ENCODE results near the gene FTCD. TPM values are rescaled to one million over a fixed set of nuclear protein-coding genes. Genes with fewer than 3 reads are reported as not detected.

FTCD gene
- total RNA-seq, 1 experiment from 2014 or later, result 6.7 TPM

DNA sequence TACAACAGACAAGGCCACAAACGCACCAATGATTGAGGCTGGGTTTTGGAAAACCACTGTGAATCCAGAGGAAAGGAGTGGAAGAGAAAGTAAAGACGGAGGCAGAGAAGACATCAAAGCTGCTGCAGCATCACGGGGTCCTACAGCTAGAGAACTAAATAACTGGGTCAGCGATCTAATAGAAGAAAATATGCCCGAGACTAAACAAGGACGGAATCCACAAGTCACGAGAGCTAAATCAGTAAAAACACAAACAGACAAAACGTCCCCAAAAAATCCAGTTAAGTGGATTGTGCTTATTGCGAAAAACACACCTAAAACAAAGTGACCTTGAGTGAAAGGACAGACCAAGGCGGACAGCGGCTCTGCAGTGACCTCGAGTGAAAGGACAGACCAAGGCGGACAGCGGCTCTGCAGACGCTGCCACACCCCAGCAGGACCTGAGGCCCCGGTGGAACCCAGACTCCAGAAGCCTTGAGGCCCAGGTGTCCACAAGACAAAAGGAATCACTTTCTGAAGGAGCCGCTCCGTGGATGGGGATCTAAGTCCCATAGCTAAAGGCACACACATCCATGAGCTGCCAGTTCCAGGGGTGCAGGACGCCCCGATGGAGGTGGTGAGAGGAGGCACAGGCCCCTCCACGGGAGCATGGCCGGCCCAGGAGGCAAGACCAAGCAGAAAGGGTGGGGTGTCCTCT, 6.0 kb downstream of the FTCD start:
- TF ChIP-seq, protein P1, sequence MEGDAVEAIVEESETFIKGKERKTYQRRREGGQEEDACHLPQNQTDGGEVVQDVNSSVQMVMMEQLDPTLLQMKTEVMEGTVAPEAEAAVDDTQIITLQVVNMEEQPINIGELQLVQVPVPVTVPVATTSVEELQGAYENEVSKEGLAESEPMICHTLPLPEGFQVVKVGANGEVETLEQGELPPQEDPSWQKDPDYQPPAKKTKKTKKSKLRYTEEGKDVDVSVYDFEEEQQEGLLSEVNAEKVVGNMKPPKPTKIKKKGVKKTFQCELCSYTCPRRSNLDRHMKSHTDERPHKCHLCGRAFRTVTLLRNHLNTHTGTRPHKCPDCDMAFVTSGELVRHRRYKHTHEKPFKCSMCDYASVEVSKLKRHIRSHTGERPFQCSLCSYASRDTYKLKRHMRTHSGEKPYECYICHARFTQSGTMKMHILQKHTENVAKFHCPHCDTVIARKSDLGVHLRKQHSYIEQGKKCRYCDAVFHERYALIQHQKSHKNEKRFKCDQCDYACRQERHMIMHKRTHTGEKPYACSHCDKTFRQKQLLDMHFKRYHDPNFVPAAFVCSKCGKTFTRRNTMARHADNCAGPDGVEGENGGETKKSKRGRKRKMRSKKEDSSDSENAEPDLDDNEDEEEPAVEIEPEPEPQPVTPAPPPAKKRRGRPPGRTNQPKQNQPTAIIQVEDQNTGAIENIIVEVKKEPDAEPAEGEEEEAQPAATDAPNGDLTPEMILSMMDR (conservative IDR thresholded peaks at IDR 0.05), result no peak
- no CpG with 5 or more reads among the region's 22 CpGs for WGBS (ENCODE audit: extremely low coverage, insufficient read length, low lambda C conversion rate)
- H3K27me3 Mint-ChIP-seq (ENCODE audit: low read depth), result no peaks in the 10 kb centered on the region
- H3K36me3 Mint-ChIP-seq (ENCODE audit: insufficient read depth in 1 of 3, low read depth in 3 of 3), result peaks cover 0 to 3% (median 1%) of the 10 kb centered on the region in 3 experiments; a peak in 3 of 7 replicates
- H3K14ac ChIP-seq (ENCODE audit: insufficient read depth, low read length), result no peak overlapping the region
- peaks cover 11 to 16% of the 10 kb centered on the region in 2 experiments for H3K4me1 Mint-ChIP-seq
- no peak overlapping the region for H2BK15ac ChIP-seq (ENCODE audit: low read depth, low read length)
- no peaks in the 10 kb centered on the region for H4K20me1 ChIP-seq (ENCODE audit: control insufficient read depth, insufficient read depth, insufficient read length)
- no peak overlapping the region for H3K23ac ChIP-seq (ENCODE audit: insufficient read length, low read depth, low read length)
- no peak overlapping the region for H3K56ac ChIP-seq (ENCODE audit: insufficient read length, low read depth, low read length)
- no peak overlapping the region for H4K8ac ChIP-seq (replicated peaks; ENCODE audit: insufficient read length, low read depth, low read length)
- H2BK20ac ChIP-seq (ENCODE audit: low read depth, low read length, poor library complexity, severe bottlenecking), result no peak overlapping the region
- H3K9ac ChIP-seq (ENCODE audit: extremely low read depth, insufficient read length, low read length), result no peak overlapping the region
- H3K23me2 ChIP-seq (ENCODE audit: insufficient read length, low read depth, low read length, poor library complexity, severe bottlenecking), result no peaks in the 10 kb centered on the region
- H3K27me3 ChIP-seq (ENCODE audit: insufficient read depth, low read length), result no peaks in the 10 kb centered on the region
- H3K9me3 ChIP-seq (ENCODE audit: control insufficient read depth, low read depth, low read length), result no peaks in the 10 kb centered on the region
- no peak overlapping the region for H3T11ph ChIP-seq (ENCODE audit: low read length)
- no peak overlapping the region for H2AK5ac ChIP-seq (ENCODE audit: insufficient read length, low read length)
- no peak overlapping the region for H2BK120ac ChIP-seq (ENCODE audit: low read depth, low read length, poor library complexity, severe bottlenecking)
- H2BK12ac ChIP-seq (ENCODE audit: insufficient read length, low read depth, low read length), result no peak overlapping the region
- no peaks in the 10 kb centered on the region for H3K79me2 ChIP-seq (ENCODE audit: insufficient read depth, low read length)
- H2AFZ ChIP-seq (ENCODE audit: low read length), result no peak overlapping the region
- no peak overlapping the region; a peak in 1 of 7 replicates for H3K27ac Mint-ChIP-seq
- H3K4ac ChIP-seq (ENCODE audit: low read depth, low read length), result no peak overlapping the region
- DNase-seq, result no peak
- peaks cover 5 to 6% of the 10 kb centered on the region in 2 experiments; a peak in 2 of 5 replicates for H3K9me3 Mint-ChIP-seq
- H3K27ac ChIP-seq (ENCODE audit: insufficient read length, low read depth, low read length), result no peak overlapping the region
- no peak overlapping the region for H2BK5ac ChIP-seq (ENCODE audit: insufficient read length, low read length)
- no peak overlapping the region for H3K4me2 ChIP-seq (ENCODE audit: insufficient read depth, insufficient read length, low read length)
- no peaks in the 10 kb centered on the region; the same call in 1 of the 2 replicates for H3K4me1 ChIP-seq (ENCODE audit: insufficient read depth, low read length)
- no peak overlapping the region for H3K18ac ChIP-seq (ENCODE audit: insufficient read length, low read depth, low read length)
- H4K91ac ChIP-seq (ENCODE audit: insufficient read length, low read depth, low read length), result no peak overlapping the region
- no peak overlapping the region for H3K4me3 Mint-ChIP-seq
- H3K79me1 ChIP-seq (ENCODE audit: insufficient read depth, low read depth, low read length, poor library complexity, severe bottlenecking), result no peaks in the 10 kb centered on the region
- H4K5ac ChIP-seq (ENCODE audit: insufficient read length, low read depth, low read length), result no peak overlapping the region
